ENCODE results near the gene PEAK3.

The PEAK3 gene

DNA sequence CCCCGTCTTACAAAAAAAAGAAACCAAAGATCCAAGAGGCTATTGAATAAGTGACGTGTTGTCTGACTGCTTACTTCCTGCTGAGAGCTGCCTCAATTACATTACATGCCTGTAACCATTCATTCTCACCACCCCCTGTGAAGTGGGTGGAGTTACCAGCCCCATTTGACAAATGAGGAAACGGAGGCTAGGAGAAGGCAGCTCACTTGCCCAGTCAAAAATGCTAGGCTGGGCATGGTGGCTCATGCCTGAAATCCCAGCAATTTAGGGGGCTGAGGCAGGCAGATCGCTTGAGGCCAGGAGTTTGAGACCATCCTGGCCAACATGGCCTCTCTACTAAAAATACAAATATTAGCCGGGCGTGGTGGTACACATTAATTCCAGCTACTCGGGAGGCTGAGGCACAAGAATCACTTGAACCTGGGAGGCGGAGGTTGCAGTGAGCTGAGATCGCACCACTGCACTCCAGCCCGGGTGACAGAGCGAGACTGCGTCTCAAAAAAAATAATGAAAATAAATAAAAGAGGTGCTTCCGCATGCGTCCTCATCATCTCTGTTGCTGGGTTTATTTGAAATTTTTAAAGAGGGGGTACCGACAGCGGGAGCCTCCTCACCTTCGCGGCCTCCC lies 45.9 kb upstream of the PEAK3 start:
- Histone ChIP-seq H3K9me3 (replicated peaks; ENCODE audit: insufficient read depth, low read length) (no peaks in the 10 kb centered on the region), H3K79me2 (ENCODE audit: low read length) (peaks cover 91% of the 10 kb centered on the region), H3F3A (ENCODE audit: insufficient read depth, low read length) (peaks cover 20% of the 10 kb centered on the region), H3K27me3 (replicated peaks; ENCODE audit: insufficient read depth, low read length) (no peaks in the 10 kb centered on the region), H3K4me3 (ENCODE audit: low read length) (peak overlapping the region; percentile 95), H3K9me2 (replicated peaks; ENCODE audit: insufficient read depth, low read length) (no peaks in the 10 kb centered on the region), H3K36me3 (replicated peaks; ENCODE audit: insufficient read depth, low read length) (no peaks in the 10 kb centered on the region), H3K27ac (ENCODE audit: low read length) (peak overlapping the region; percentile 26; the same call in 1 of the 2 replicates), H4K20me1 (ENCODE audit: insufficient read depth, low read length) (no peaks in the 10 kb centered on the region), H3K4me2 (ENCODE audit: low read depth, low read length) (peak overlapping the region; percentile 83), H3K9ac (ENCODE audit: low read length) (peak overlapping the region; percentile 97), H3K4me1 (ENCODE audit: low read length) (peaks cover 31% of the 10 kb centered on the region), H2AFZ (ENCODE audit: low read length) (peak overlapping the region; percentile 52)
- TF ChIP-seq, protein P1, sequence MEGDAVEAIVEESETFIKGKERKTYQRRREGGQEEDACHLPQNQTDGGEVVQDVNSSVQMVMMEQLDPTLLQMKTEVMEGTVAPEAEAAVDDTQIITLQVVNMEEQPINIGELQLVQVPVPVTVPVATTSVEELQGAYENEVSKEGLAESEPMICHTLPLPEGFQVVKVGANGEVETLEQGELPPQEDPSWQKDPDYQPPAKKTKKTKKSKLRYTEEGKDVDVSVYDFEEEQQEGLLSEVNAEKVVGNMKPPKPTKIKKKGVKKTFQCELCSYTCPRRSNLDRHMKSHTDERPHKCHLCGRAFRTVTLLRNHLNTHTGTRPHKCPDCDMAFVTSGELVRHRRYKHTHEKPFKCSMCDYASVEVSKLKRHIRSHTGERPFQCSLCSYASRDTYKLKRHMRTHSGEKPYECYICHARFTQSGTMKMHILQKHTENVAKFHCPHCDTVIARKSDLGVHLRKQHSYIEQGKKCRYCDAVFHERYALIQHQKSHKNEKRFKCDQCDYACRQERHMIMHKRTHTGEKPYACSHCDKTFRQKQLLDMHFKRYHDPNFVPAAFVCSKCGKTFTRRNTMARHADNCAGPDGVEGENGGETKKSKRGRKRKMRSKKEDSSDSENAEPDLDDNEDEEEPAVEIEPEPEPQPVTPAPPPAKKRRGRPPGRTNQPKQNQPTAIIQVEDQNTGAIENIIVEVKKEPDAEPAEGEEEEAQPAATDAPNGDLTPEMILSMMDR (IDR thresholded peaks at IDR 0.05; ENCODE audit: low read length), result no peak
- TF ChIP-seq EZH2phosphoT487 (IDR thresholded peaks at IDR 0.05; ENCODE audit: low read length) (no peak), EZH2 (optimal IDR thresholded peaks at IDR 0.05; ENCODE audit: low read depth, low read length) (no peak)
- DNase-seq, result peak; percentile 69

DNA sequence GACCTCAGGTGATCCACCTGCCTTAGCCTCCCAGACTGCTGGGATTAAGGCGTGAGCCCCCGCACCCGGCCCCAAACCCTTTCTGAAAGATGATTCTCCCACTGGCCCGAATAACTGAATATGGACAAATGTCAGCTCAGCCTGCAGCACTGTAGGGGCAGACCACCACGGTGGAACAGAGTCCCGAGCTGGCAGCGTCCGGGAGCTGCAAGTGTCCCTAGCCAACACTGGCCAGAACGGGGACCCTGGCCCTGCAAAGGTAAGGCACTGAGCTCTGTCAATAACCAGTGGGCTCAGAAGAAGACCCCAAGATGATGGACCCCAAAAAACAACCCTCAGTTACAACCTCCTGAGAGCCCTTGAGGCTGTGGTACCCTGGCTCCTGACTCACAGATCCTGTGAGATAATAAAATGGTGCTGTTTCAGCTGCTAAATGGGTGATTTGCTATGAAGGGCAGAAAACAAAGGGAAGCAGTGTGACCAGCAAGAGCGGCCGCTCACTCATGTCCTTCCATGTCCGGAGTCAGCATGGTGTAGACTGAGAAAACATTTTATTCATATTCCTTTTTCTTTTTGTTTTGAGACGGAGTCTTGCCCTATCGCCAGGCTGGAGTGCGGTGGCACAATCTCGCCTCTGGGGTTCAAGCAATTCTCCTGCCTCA lies 44.9 kb upstream of the PEAK3 start:
- no peaks in the 10 kb centered on the region for H3K36me3 ChIP-seq (replicated peaks; ENCODE audit: insufficient read depth, low read length)
- no peaks in the 10 kb centered on the region for H4K20me1 ChIP-seq (ENCODE audit: insufficient read depth, low read length)
- TF ChIP-seq, protein P1 (IDR thresholded peaks at IDR 0.05; ENCODE audit: low read length), result no peak
- TF ChIP-seq EZH2phosphoT487 (IDR thresholded peaks at IDR 0.05; ENCODE audit: low read length) (no peak), EZH2 (optimal IDR thresholded peaks at IDR 0.05; ENCODE audit: low read depth, low read length) (no peak)
- H3K79me2 ChIP-seq (ENCODE audit: low read length), result peaks cover 83% of the 10 kb centered on the region
- peaks cover 22% of the 10 kb centered on the region for H3K4me1 ChIP-seq (ENCODE audit: low read length)
- H3K27ac ChIP-seq (ENCODE audit: low read length), result no peak overlapping the region
- no peaks in the 10 kb centered on the region for H3K9me2 ChIP-seq (replicated peaks; ENCODE audit: insufficient read depth, low read length)
- no peaks in the 10 kb centered on the region for H3K27me3 ChIP-seq (replicated peaks; ENCODE audit: insufficient read depth, low read length)
- H3K9ac ChIP-seq (ENCODE audit: low read length), result no peak overlapping the region
- no peak for DNase-seq
- H3F3A ChIP-seq (ENCODE audit: insufficient read depth, low read length), result peaks cover 11% of the 10 kb centered on the region
- H3K4me3 ChIP-seq (ENCODE audit: low read length), result no peak overlapping the region
- no peak overlapping the region for H2AFZ ChIP-seq (ENCODE audit: low read length)
- H3K4me2 ChIP-seq (ENCODE audit: low read depth, low read length), result peak overlapping the region; percentile 83; the same call in 1 of the 2 replicates
- no peaks in the 10 kb centered on the region for H3K9me3 ChIP-seq (replicated peaks; ENCODE audit: insufficient read depth, low read length)

DNA sequence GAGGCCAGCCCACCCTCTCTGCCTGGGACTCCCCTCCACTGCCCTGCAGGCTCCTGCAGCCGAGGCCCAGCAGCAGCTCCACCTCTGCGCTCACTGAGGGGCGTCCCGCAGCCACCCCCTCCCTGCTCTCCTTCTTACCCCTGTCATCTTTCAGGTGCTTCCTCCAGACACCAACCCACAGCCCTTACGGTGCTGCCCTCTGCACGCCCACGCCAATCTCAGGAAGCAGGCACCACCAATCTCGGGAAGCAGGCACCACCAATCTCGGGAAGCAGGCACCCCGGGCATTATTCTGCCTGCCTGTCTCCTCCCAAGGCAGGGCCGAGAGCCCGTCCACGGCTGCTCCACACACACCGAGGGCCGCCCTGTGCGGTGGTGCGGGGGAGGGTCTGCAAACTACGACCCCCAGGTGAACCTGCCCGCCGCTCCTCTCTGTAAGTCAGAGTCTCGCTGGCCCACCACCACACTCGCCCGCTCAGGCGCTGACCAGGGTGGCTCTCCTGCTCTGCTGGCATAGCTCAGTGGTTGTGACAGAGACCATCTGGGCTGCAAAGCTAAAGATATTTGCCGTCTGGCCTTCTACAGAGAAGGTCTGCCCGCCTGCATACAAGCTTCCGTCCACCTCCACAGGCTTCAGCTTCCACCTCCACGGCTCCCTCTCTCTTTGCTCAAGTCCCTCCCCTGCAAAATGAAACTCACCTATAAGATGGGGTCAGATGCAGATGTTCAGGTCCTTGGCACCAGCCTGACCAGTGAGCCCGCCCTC lies 43.5 kb upstream of the PEAK3 start:
- no peaks in the 10 kb centered on the region for H4K20me1 ChIP-seq (ENCODE audit: insufficient read depth, low read length)
- H3K9me2 ChIP-seq (replicated peaks; ENCODE audit: insufficient read depth, low read length), result no peaks in the 10 kb centered on the region
- H3F3A ChIP-seq (ENCODE audit: insufficient read depth, low read length), result no peaks in the 10 kb centered on the region
- no peak overlapping the region for H3K27ac ChIP-seq (ENCODE audit: low read length)
- peaks cover 69% of the 10 kb centered on the region for H3K79me2 ChIP-seq (ENCODE audit: low read length)
- no peak overlapping the region for H3K9ac ChIP-seq (ENCODE audit: low read length)
- H3K4me3 ChIP-seq (ENCODE audit: low read length), result no peak overlapping the region
- H3K27me3 ChIP-seq (replicated peaks; ENCODE audit: insufficient read depth, low read length), result no peaks in the 10 kb centered on the region
- peaks cover 12% of the 10 kb centered on the region for H3K4me1 ChIP-seq (ENCODE audit: low read length)
- TF ChIP-seq EZH2phosphoT487 (IDR thresholded peaks at IDR 0.05; ENCODE audit: low read length) (no peak), EZH2 (optimal IDR thresholded peaks at IDR 0.05; ENCODE audit: low read depth, low read length) (no peak)
- TF ChIP-seq, protein P1 (IDR thresholded peaks at IDR 0.05; ENCODE audit: low read length), result no peak
- no peaks in the 10 kb centered on the region for H3K36me3 ChIP-seq (replicated peaks; ENCODE audit: insufficient read depth, low read length)
- peak; percentile 5 for DNase-seq
- no peak overlapping the region for H3K4me2 ChIP-seq (ENCODE audit: low read depth, low read length)
- no peak overlapping the region for H2AFZ ChIP-seq (ENCODE audit: low read length)
- H3K9me3 ChIP-seq (replicated peaks; ENCODE audit: insufficient read depth, low read length), result no peaks in the 10 kb centered on the region
